Kidney (tissue), 14 donors: ENCODE results near the gene KANTR. TPM values are rescaled to one million over a fixed set of nuclear protein-coding genes. Genes with fewer than 3 reads are reported as not detected.

Source experiments
- DNase-seq, 5 donors: peaks; one replicate each; pipeline ENCODE4 v3.0.0-alpha.2; 2013 to 2020
- FAIRE-seq: peaks from 2 replicates; lab custom pipeline; 2012; peaks lifted over from hg19 to GRCh38; lab: Jason Lieb, UNC
- H3K27ac ChIP-seq, 2 donors: one replicate each; pipeline ENCODE4 v1.7.0; 2013; ENCODE audit warnings: low read depth in 2 of 2, low read length in 2 of 2, inconsistent platforms in 1 of 2
- H3K27me3 ChIP-seq: one replicate; pipeline ENCODE4 v1.7.1; 2013; ENCODE audit warnings: low read length, inconsistent platforms; ENCODE audit not compliant: control insufficient read depth, insufficient read depth
- H3K36me3 ChIP-seq, 3 donors: one replicate each; pipeline versions ENCODE4 v1.7.0 to v1.7.1; 2013; ENCODE audit warnings: low read length in 3 of 3, control low read depth in 1 of 3, inconsistent platforms in 1 of 3; ENCODE audit not compliant: insufficient read depth in 3 of 3, control insufficient read depth in 2 of 3
- H3K4me1 ChIP-seq, 3 donors: one replicate each; pipeline versions ENCODE4 v1.7.0 to v1.7.1; 2013; ENCODE audit warnings: low read length in 3 of 3, inconsistent platforms in 1 of 3, low read depth in 1 of 3; ENCODE audit not compliant: control insufficient read depth in 2 of 3, insufficient read depth in 2 of 3
- H3K4me3 ChIP-seq, 3 donors: one replicate each; pipeline versions ENCODE4 v1.7.0 to v1.8.1; 2013; ENCODE audit warnings: low read length in 3 of 3, control low read depth in 1 of 3, inconsistent platforms in 1 of 3
- H3K9ac ChIP-seq, 3 donors: one replicate each; pipeline versions ENCODE4 v1.7.0 to v1.7.1; 2013; ENCODE audit warnings: low read length in 3 of 3, control low read depth in 1 of 3, inconsistent platforms in 1 of 3
- H3K9me3 ChIP-seq, 3 donors: one replicate each; pipeline versions ENCODE4 v1.7.0 to v1.7.1; 2013; ENCODE audit warnings: low read length in 3 of 3, control low read depth in 1 of 3, inconsistent platforms in 1 of 3; ENCODE audit not compliant: control insufficient read depth in 2 of 3, insufficient read depth in 1 of 3
- intact Hi-C: fragments of 100-400 bp; cut with DNase I; formaldehyde crosslinking; loops from one replicate; pipeline ENCODE4 v1.11.1; 2022
- polyA plus RNA-seq: library from polyadenylated mRNA; stranded (reverse); fragments of 350-450 nt; fragmentation: Illumina TruSeq; extraction: RNeasy Lipid Tissue Mini Kit (QIAGEN cat#74804); gene quantifications from one replicate; pipeline ENCODE4 v1.2.3, GENCODE V29; 2014; ENCODE audit warnings: low read depth, low replicate concordance; ENCODE audit not compliant: insufficient read depth
- total RNA-seq: library from RNA; stranded (reverse); fragmentation: NEBNext Ultra II Directional; extraction: Animal tissue kit (Norgen Biotek cat#: 25700); gene quantifications from one replicate; pipeline ENCODE4 v1.2.1, GENCODE V29; 2021
- TF ChIP-seq, protein P1 (sequence below): IDR thresholded peaks from 3 replicates; pipeline ENCODE4 v1.5.1; 2012; ENCODE audit warnings: mild to moderate bottlenecking, moderate library complexity, borderline replicate concordance; ENCODE audit not compliant: insufficient read depth; ENCODE audit errors: extremely low read depth
- donor health status: control.
- donor health status: control.
- donor health status: control.
- donor health status: control.
- donor health status: control.
- donor health status: DM: yes; HTN: yes; CAD: no.
- donor health status: Normal renal cell carcinoma (clear cell type).

KANTR gene
- total and polyA plus RNA-seq, 2 donors from 2014 or later, result 3.7 to 11.5 TPM

- intact Hi-C loops, result no loop called here
- Histone ChIP-seq H3K27ac (no peak overlapping the region), H3K27me3 (peaks cover 3% of the 10 kb centered on the region), H3K9me3 (no peaks in the 10 kb centered on the region), H3K9ac (no peak overlapping the region), H3K4me3 (no peak overlapping the region), H3K4me1 (peaks cover 0 to 4% (median 0%) of the 10 kb centered on the region in 3 donors), H3K36me3 (peaks cover 0 to 8% (median 4%) of the 10 kb centered on the region in 3 donors)
- FAIRE-seq (no peak), DNase-seq (no peak)
- TF ChIP-seq, protein P1, sequence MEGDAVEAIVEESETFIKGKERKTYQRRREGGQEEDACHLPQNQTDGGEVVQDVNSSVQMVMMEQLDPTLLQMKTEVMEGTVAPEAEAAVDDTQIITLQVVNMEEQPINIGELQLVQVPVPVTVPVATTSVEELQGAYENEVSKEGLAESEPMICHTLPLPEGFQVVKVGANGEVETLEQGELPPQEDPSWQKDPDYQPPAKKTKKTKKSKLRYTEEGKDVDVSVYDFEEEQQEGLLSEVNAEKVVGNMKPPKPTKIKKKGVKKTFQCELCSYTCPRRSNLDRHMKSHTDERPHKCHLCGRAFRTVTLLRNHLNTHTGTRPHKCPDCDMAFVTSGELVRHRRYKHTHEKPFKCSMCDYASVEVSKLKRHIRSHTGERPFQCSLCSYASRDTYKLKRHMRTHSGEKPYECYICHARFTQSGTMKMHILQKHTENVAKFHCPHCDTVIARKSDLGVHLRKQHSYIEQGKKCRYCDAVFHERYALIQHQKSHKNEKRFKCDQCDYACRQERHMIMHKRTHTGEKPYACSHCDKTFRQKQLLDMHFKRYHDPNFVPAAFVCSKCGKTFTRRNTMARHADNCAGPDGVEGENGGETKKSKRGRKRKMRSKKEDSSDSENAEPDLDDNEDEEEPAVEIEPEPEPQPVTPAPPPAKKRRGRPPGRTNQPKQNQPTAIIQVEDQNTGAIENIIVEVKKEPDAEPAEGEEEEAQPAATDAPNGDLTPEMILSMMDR, result no peak
These were observed 9.1 kb upstream of the KANTR start for GRCh38 chrX:53084863-53085262.

DNA sequence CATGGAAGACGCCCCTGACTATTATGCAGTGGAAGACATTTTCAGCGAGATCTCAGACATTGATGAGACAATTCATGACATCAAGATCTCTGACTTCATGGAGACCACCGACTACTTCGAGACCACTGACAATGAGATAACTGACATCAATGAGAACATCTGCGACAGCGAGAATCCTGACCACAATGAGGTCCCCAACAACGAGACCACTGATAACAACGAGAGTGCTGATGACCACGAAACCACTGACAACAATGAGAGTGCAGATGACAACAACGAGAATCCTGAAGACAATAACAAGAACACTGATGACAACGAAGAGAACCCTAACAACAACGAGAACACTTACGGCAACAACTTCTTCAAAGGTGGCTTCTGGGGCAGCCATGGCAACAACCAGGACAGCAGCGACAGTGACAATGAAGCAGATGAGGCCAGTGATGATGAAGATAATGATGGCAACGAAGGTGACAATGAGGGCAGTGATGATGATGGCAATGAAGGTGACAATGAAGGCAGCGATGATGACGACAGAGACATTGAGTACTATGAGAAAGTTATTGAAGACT is 8.2 kb upstream of the KANTR start:
- FAIRE-seq, result no peak
- Histone ChIP-seq H3K9ac (no peak overlapping the region), H3K36me3 (peaks cover 0 to 8% (median 4%) of the 10 kb centered on the region in 3 donors), H3K4me3 (no peak overlapping the region), H3K9me3 (no peaks in the 10 kb centered on the region), H3K27me3 (peaks cover 4% of the 10 kb centered on the region), H3K27ac (no peak overlapping the region), H3K4me1 (peaks cover 0 to 4% (median 0%) of the 10 kb centered on the region in 3 donors)
- intact Hi-C loops, result no loop called here
- no peak for DNase-seq
- TF ChIP-seq, protein P1, result no peak

DNA sequence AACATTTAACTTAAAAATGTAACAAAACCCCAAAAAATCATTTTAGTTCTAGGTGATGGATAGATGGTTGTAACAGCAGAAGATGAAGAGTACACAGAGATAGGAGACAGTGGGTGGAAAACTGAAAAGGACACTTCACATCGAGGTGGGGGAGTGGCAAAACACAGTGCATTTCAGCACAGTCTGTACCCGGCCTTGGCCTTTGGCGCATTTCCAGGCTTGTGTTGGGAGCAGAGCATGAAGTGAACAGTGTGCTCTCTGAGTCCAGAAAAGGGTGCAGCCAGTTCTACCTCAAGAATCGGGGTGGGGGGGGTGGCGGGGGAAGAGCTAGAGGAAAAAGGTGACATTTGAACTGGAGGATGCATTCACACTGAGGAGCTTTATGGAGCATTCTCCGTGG is 7.5 kb upstream of the KANTR start:
- DNase-seq, result peak in 1 of 5 donors; percentile 76
- no peak overlapping the region for H3K4me3 ChIP-seq
- TF ChIP-seq, protein P1, result no peak

More for the DNA sequence above, 7.5 kb upstream of the KANTR start:
- no peak for FAIRE-seq
- Histone ChIP-seq H3K27me3 (peaks cover 4% of the 10 kb centered on the region), H3K9ac (no peak overlapping the region), H3K27ac (no peak overlapping the region), H3K9me3 (no peaks in the 10 kb centered on the region), H3K36me3 (peaks cover 0 to 8% (median 4%) of the 10 kb centered on the region in 3 donors), H3K4me1 (peaks cover 0 to 4% (median 0%) of the 10 kb centered on the region in 3 donors)
- intact Hi-C loops, result no loop called here
